ENCODE measurements around the gene DTNBP1.

The DTNBP1 gene

DNA sequence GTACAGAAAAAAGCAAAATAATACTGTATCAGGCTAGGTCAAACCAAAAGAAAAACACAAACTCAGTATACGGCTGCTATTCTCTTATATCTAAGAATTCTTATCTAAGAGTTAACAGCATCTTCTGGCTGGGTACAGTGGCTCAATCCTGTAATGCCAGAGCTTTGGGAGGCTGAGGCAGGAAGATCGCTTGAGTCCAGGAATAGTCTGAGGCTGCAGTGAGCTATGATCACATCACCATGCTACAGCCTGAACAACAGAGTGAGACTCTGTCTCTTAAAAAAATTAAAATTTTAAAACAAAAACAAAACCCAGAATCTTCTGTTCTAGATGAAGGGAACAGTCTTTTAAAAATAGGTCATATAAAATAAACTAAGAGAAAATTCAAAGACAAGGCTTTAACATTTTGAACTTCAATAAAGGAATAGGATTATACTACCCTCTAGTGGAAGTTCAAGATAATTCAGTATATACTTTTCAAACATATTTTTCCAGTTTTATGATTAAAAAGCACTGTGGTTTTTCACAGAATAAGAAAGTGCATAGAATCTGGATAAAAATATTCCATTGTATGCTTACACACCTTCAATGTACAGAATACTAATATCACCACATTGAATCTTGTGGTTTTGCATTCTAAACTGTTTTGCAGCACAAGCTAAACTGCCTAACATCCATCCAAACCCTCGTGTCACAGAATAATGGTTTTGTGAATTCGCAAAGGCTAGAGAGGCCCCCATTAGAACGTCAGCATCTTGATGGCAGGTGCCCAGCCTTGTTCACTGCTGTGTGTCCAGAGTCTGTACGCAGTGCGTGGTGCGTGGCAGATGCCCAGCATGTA, 39.3 kb downstream of the DTNBP1 start:
- DNase-seq: no peak

DNA sequence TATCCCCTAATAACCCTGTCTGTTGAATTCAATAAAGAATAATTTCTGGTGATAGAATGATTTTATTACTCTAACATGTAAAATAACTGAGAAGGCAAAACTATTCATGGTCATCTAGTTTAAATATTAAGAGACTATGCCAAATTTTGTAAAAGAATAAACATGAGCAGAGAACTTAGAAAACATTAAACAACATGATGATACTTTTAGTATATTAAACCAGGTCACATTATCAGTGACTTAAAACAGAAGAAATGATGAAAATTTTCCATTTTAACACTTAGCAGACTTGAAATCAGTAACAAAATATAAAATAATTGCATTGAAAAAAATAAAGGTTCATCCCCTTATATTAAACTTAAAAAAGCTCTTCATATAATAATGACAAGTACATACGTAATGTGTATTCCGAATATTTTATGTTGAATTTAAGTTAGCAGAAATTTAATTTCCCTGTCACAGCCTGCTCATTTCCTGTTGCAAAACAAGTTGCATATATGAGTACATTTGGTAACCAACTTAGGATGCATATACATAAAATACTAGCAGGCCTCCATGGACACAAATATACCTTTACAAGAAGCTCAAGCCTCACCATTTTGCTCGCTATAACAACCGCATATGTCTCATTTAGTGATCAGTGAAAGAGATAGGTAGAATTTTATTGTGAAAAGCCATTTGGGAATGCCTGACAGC, 40.6 kb downstream of the DTNBP1 start:
- no peak for DNase-seq

DNA sequence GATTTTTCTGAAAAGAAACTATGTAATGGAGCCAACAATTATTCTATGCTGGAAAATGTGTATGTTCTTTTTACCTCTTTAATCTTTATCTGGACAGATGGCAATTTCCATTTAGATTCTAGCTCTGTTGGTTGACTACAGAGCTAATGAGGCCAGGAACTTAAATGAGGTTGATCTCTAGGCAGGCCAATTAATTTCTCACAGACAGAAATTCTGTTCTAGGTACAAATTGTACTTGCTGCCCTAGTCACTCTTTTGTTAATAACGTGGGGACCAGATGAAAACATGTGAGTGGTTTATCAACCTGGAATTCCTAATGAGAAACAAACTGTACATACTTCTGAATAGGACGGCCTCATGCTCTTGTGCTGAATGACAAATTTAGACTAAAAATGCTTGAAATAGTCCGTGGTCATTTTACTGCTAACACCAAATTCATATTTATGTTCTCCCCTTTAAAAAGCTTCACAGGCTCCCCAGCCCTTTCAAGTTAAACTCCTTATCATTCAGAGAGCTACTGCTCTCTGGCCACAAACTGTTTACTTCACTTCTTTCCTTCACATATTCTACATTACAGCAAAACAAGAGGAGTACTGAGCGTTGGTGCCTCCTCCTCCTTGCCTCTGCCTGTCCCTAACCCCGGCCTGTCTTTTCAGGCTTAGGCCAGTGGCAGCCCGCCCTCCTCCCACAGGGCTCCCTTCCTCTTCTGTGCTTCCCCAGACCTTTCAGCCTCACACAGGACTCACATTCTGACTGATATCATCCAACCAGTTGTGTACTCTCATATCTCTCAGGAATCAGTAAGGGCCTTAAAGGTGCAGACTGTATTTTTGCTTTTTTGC, 41.4 kb downstream of the DTNBP1 start:
- no peak for DNase-seq

GRCh38 chr6:15620611-15621010, 42.2 kb downstream of the DTNBP1 start:
- no peak for DNase-seq

- DNase-seq: no peak
These were observed 43.5 kb downstream of the DTNBP1 start for GRCh38 chr6:15619330-15619729.

DNA sequence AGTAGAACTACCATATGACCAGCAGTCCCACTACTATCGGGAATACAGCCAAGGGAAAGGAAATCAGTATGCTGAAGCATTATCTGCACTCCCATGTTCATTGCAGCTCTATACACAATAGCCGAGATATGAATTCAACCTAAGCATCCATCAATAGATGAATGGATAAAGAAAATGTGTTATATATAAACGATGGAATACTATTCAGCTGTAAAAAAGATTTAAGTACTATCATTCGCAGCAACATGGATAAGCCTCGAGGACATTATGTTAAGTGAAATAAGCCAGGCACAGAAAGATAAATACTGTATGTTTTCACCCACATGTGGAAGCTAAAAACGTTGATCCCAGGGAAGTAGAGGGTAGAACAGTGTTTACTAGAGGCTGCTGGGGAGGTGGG, 44.1 kb downstream of the DTNBP1 start:
- no peak for DNase-seq

DNA sequence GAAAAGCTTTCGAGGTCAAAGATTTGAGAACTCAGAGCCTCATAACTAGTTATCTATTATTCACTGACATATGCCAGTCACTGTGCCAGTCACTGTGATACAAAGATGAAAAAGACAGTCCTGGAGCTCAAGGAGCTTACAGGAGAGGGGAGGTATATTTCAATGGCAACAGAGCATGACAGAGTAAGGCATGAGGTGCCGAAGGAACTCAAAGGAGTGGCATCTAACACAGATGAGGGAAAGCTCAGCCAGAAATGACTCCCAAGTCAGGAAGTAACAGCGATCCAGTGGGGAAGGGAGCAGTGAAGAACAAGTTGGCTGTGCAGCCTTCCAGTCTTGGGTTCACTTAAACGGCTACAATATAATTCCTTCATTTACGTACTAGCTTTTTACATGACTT, 46.6 kb downstream of the DTNBP1 start:
- DNase-seq: no peak

GRCh38 chr6:15615802-15616201, 47.0 kb downstream of the DTNBP1 start:
- no peak for DNase-seq

DNA sequence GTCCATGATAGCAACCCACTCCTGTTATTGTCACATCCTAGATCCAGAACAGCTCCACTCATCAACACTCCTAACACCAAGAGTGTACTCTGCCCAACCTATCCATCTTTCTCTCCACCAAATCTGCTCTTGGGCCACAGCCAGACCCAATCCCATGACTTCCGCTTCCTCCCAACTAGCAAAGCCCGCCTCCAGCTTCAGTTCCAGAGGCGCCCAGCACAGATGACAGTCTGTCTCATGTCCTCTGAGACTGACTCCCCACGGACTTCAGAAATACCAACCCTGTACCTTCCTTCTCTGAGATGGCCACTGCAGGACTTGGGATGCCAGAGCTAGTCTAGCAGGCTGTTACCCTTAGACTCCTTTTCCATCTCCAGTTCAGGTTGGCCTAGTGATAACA, 48.6 kb downstream of the DTNBP1 start:
- DNase-seq: no peak

DNA sequence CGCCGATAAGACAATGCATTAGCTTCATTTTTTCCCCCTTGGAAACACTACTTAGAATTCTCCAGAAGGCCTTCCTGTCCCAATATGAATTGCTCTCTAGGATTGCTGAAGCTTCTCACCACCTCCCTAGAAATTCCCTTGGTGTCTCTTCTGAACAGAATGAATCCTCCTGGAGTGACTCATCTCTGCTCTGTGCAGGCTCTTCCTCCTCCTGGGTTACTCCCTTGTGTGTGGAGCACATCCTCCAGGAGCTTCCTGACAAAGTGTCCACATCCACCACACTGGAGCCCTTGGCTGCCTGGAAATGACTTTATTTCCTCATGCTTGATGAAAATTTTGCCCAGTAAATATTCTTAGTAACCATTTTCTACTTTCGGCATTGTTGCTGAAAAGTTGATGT, 54.4 kb downstream of the DTNBP1 start:
- no peak for DNase-seq

DNA sequence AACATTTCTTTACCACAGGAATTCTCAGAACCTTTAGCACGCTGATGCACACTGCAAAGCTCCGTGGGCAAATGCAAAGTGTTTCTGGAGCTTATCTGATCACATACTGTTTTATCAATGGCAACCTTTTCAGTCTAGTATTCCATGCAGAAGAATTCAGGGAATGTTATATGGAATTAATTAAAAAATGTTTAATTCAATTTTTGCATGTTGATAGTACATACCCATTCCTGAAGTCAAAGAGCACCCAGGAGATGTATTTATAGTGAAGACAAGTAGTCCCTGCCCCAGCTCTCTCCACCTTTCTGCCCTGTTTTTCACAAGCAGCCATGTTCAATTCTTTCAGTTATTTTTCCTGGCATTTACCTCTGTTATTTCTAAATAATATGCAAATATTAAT, 55.2 kb downstream of the DTNBP1 start:
- DNase-seq: no peak

- no peak for DNase-seq
These were observed 56.5 kb downstream of the DTNBP1 start for GRCh38 chr6:15606347-15606746.

- no peak for DNase-seq
These were observed 58.0 kb downstream of the DTNBP1 start for GRCh38 chr6:15604843-15605242.

- DNase-seq: no peak
These were observed 60.7 kb downstream of the DTNBP1 start for GRCh38 chr6:15602154-15602553.

DNA sequence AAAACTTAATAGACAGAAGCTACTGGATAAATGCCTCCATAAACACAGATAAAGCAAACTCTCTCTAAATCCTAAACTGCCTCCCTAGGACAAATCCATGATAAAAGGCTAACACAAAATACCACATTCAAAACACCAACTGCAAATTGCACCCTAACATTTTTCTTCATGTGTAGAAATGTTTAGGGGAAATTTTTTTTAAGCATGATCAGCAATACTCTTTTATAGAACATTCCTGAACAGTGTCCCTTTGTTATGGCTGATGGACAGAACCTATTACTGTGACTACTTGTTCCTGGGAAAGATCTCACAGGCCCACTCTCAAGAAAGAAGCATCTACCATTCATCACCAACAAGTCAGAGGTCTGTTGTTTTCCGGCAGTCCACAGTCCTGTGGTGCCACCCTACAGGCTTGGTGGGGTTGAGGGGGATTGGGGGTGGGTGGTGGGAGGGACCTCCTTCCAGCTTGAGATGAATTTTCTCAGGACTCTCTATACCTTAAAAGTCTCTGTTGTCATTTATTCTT, 64.5 kb downstream of the DTNBP1 start:
- DNase-seq: no peak

DNA sequence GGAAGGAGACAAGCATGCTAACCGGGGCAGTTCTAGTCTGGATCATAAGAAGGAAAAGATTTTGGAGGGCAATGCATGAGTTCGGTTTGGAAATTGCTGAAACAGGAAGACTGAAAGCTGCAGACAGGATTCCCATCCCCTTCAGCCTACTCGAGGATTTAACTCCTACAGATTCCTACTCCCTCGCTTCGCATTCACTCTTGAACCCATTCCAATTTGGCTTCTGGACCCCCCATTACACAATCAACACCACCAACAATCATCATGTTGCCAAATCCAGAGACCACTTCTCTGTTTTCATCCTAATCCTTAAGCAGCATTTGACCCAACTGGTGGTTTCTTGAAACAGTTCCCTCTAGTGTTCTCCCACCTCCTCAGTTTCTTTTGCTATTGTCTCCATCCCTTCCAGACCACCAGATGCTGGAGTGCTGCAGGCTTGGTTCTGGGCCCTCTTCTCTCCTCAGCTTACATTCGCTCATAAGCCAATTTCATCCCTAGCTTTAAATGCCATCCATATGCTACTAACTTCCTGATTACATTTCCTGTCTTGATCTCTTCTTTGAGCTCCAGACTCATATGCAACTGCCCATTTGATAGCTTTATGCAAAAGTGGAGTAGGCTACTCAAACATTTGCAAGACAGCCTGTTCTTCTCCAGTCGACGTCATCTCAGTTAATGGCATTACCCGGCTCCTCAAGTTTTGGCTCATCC, 66.5 kb downstream of the DTNBP1 start:
- DNase-seq: no peak

GRCh38 chr6:15595461-15596173, 67.2 kb downstream of the DTNBP1 start:
- DNase-seq: no peak

DNA sequence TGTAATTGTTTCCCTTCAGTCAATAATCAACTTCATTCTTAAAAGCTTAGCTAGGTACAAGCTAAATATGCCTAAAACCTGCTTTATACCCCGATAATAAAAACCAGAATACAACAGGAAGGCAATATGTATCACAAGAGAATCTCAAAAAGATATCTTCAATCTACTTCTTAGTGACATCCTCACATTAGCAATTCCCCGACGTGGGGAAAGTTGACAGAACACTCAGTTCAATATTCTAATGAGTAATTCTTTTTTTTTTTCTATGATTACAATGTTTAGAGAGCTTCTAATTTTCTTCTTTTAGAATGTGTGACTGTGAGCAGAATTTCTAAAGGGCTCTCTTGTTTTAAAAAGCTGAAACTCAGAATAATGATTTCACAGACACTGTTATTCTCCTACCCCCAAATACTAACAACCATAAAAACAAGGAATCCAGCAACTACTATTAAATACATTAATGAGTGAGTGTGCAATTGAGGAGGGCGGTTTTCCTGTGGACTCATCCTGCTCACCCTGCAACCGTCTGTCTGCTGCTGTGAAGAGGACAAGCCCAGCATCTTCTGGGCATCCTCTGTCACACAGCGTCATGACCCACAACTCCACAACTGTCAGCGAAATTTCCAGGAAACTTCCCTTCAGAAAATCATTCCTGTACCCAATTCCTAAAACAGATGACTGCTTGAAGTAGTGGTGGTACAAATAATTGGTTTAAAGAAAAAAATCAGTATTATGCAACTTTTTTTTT, 68.1 kb downstream of the DTNBP1 start:
- DNase-seq: no peak

DNA sequence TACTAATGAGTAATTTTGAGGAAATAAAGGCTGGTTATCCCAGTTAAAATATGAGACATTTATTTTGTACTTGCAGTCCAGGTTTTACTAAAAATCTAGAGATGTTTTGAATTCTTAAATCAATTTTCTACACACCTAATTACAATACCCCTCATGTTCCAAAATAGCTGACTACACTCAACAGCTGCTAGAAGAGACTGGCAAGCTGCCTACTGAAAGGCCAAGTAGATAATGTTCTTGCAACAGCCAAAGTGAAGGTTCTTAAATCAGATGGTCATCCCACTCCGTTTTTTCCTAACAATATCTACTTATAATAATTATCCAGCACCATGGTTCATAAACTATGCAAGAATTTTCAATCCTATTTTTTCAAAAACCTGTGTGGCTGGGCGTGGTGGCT, 69.0 kb downstream of the DTNBP1 start:
- no peak for DNase-seq

GRCh38 chr6:15592610-15593009, 70.2 kb downstream of the DTNBP1 start:
- DNase-seq: no peak

- DNase-seq: no peak
These were observed 73.7 kb downstream of the DTNBP1 start for GRCh38 chr6:15588971-15589634.
